Measurements from ENCODE around the gene SAP130.

GRCh38 chr2:128037649-128038048 is 9.8 kb upstream of the SAP130 start:
- TF ChIP-seq, protein P1, sequence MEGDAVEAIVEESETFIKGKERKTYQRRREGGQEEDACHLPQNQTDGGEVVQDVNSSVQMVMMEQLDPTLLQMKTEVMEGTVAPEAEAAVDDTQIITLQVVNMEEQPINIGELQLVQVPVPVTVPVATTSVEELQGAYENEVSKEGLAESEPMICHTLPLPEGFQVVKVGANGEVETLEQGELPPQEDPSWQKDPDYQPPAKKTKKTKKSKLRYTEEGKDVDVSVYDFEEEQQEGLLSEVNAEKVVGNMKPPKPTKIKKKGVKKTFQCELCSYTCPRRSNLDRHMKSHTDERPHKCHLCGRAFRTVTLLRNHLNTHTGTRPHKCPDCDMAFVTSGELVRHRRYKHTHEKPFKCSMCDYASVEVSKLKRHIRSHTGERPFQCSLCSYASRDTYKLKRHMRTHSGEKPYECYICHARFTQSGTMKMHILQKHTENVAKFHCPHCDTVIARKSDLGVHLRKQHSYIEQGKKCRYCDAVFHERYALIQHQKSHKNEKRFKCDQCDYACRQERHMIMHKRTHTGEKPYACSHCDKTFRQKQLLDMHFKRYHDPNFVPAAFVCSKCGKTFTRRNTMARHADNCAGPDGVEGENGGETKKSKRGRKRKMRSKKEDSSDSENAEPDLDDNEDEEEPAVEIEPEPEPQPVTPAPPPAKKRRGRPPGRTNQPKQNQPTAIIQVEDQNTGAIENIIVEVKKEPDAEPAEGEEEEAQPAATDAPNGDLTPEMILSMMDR (IDR thresholded peaks at IDR 0.05), result no peak
- no peak for TF ChIP-seq ZFX (IDR thresholded peaks at IDR 0.05; ENCODE audit: borderline replicate concordance)

Measured in 22Rv1 (cell line).